SK-N-MC (cell line): ENCODE measurements around the gene PGLYRP2.

Experiments
- EZH2 ChIP-seq: fragments of 200-600 bp; sonication (generic); IDR thresholded peaks from one replicate; pipeline ENCODE4 v1.6.1; 2017; ENCODE audit warnings: antibody characterized with exemption
- POLR2AphosphoS5 ChIP-seq: IDR thresholded peaks from 2 replicates; pipeline ENCODE4 v1.6.1; 2012; ENCODE audit warnings: mild to moderate bottlenecking, low read depth, low read length, borderline replicate concordance

DNA sequence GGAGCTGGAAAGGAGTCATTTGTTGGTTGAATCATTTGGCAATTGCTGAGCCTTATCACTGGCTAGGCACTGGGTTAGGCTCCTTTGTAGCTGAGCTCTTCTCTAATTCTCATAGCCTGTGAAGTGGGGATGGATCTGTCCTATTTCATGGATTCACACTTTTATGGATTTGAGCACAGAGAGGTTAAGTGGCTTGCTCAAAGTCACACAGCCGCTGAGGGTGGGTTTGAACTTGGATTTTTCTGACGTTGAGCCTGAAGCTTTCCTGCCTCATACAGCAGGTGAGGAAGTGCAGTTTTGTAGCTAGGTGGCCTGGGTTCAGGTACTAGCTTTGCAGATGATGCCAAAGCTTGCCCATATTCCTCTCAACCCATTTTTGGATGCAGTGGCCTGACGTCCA lies 48.4 kb upstream of the PGLYRP2 start:
- TF ChIP-seq EZH2 (no peak), POLR2AphosphoS5 (no peak)
